ENCODE data around the gene NCAPG2.

NCAPG2 gene

DNA sequence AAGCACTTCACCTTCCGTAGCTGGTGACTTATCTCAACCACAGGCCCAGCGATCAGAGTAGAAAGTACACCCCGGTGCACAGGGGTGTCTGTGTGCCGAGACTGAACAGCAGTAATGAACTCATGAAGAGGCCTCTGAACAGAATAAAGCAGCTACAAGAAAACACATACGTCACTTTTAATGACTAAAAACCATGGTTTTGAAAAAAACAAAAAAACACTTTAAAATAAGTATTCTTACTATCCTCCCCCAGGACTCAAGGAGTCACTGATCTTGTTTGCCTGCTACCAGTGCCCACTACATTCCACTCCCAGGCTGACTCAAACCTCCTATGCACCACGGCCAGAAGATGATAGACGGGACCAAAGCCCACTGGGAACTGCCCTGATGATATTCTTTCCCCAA is 53.8 kb downstream of the NCAPG2 start:
- no peak for TF ChIP-seq CTCF (IDR thresholded peaks at IDR 0.05)
- Histone ChIP-seq H3K4me3 (no peak overlapping the region), H3K27ac (peak overlapping the region in 1 of 2 donors; percentile 51)
- DNase-seq (ENCODE audit: low spot score) = no peak

- H3K27ac ChIP-seq = no peak overlapping the region
- TF ChIP-seq CTCF (IDR thresholded peaks at IDR 0.05) = no peak
- no peak for DNase-seq (ENCODE audit: low spot score)
- no peak overlapping the region for H3K4me3 ChIP-seq
These were observed 55.3 kb downstream of the NCAPG2 start for GRCh38 chr7:158649279-158649678.

DNA sequence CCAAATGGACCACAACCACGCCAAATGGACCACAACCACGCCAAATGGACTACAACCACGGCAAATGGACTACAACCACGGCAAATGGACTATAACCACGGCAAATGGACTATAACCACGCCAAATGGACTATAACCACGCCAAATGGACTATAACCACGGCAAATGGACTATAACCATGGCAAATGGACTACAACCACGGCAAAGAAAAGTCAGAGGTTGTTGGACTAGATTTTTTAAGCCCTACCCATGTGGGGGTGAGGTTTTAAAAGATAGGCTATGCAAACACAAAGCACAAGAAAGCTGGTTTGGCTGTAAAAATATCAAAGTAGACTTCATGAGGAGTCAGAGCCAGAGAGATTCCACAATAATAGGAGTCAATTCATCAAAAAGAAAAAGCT is 55.8 kb downstream of the NCAPG2 start:
- H3K27ac ChIP-seq = peak overlapping the region in 1 of 2 donors; percentile 33
- TF ChIP-seq CTCF (IDR thresholded peaks at IDR 0.05) = no peak
- no peak overlapping the region for H3K4me3 ChIP-seq
- no peak for DNase-seq (ENCODE audit: low spot score)

DNA sequence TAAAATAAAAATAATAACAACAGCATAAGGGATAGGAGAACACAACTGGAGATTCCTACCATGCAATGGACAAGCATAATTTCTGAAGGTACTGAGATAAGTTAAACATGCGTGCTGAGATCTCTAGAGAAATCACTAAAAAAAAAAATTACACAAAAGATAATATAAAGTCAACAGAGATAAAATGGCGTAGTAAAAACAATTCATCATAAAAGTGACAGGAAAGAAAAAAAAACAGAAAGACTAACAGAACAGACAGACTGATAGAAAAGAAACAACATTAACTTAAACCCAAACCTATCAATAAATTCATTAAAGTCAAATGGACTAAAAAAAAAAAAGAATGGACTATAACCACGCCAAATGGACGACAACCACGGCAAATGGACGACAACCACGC is 56.4 kb downstream of the NCAPG2 start:
- no peak for DNase-seq (ENCODE audit: low spot score)
- Histone ChIP-seq H3K27ac (no peak overlapping the region), H3K4me3 (no peak overlapping the region)
- no peak for TF ChIP-seq CTCF (IDR thresholded peaks at IDR 0.05)

DNA sequence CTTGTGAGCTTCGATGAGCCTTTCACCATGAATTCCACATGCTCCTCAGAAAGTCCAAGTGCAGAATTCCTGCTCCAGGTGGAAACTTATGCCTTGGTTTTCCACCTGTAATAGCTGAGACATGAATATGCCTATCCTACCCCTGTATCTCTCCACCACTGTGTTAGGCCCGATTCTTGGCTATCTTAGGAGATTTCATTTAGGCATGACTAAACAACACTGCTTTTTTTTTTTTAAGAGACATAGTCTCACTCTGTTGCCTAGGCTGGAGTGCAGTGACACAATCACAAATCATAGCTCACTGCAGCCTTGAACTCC is 57.2 kb downstream of the NCAPG2 start:
- no peak for TF ChIP-seq CTCF (IDR thresholded peaks at IDR 0.05)
- Histone ChIP-seq H3K27ac (no peak overlapping the region), H3K4me3 (no peak overlapping the region)
- no peak for DNase-seq (ENCODE audit: low spot score)

GRCh38 chr7:158646766-158647474 is 57.7 kb downstream of the NCAPG2 start:
- Histone ChIP-seq H3K4me3 (no peak overlapping the region), H3K27ac (no peak overlapping the region)
- no peak for DNase-seq (ENCODE audit: low spot score)
- no peak for TF ChIP-seq CTCF (IDR thresholded peaks at IDR 0.05)

GRCh38 chr7:158645842-158646241 is 58.8 kb downstream of the NCAPG2 start:
- no peak for TF ChIP-seq CTCF (IDR thresholded peaks at IDR 0.05)
- no peak overlapping the region for H3K27ac ChIP-seq
- no peak for DNase-seq (ENCODE audit: low spot score)
- no peak overlapping the region for H3K4me3 ChIP-seq

Data from coronary artery (tissue), 2 donors.